ENCODE measurements around the gene DNASE1L3. TPM values are rescaled to one million over a fixed set of nuclear protein-coding genes. Genes with fewer than 3 reads are reported as not detected.

Gene DNASE1L3
- total and polyA plus RNA-seq, 4 donors, result 76.1 to 201 (median 128) TPM

GRCh38 chr3:58209933-58210332 lies 839 bp downstream of the DNASE1L3 start:
- Histone ChIP-seq H3K4me1 (ENCODE audit: control insufficient read depth in 4 of 4, insufficient read depth in 4 of 4, low read length in 3 of 4) (peaks cover 4 to 24% (median 17%) of the 10 kb centered on the region in 4 donors), H3K4me3 (ENCODE audit: low read depth in 1 of 3, low read length in 3 of 3) (peak overlapping the region in 2 of 3 donors; percentile 22 to 30), H3K36me3 (ENCODE audit: control insufficient read depth in 4 of 4, insufficient read depth in 3 of 4, low read depth in 1 of 4, low read length in 3 of 4) (no peaks in the 10 kb centered on the region), H3K9me3 (ENCODE audit: control insufficient read depth in 4 of 4, low read length in 3 of 4) (no peaks in the 10 kb centered on the region), H3K27me3 (ENCODE audit: control insufficient read depth in 4 of 4, insufficient read depth in 4 of 4, low read length in 3 of 4) (no peaks in the 10 kb centered on the region), H3K27ac (ENCODE audit: low read depth in 1 of 2, low read length in 2 of 2) (no peak overlapping the region), H3K9ac (ENCODE audit: low read depth in 1 of 2, low read length in 2 of 2) (peak overlapping the region in 1 of 2 donors; percentile 26)
- TF ChIP-seq RXRA (IDR thresholded peaks at IDR 0.05) (no peak), SP1 (IDR thresholded peaks at IDR 0.05) (no peak), HNF4A (conservative IDR thresholded peaks at IDR 0.05) (no peak), YY1 (IDR thresholded peaks at IDR 0.05) (no peak), FOXA1 (IDR thresholded peaks at IDR 0.05) (no peak), GABPA (IDR thresholded peaks at IDR 0.05 in 1 of 2, conservative IDR thresholded peaks at IDR 0.05 in 1 of 2) (no peak), TAF1 (conservative IDR thresholded peaks at IDR 0.05) (no peak), FOXA2 (IDR thresholded peaks at IDR 0.05) (no peak), ATF3 (IDR thresholded peaks at IDR 0.05) (no peak), ZBTB33 (IDR thresholded peaks at IDR 0.05) (no peak), NR2F2 (IDR thresholded peaks at IDR 0.05) (no peak), MAX (IDR thresholded peaks at IDR 0.05) (no peak), REST (IDR thresholded peaks at IDR 0.05) (no peak), CTCF (IDR thresholded peaks at IDR 0.05; ENCODE audit: low read depth, low read length, missing input control) (no peak), JUND (IDR thresholded peaks at IDR 0.05) (no peak), EGR1 (IDR thresholded peaks at IDR 0.05; ENCODE audit: low read depth in 2 of 2) (no peak), RAD21 (IDR thresholded peaks at IDR 0.05) (no peak)
- WGBS, result 56% methylated on average over 3 of the region's 3 CpGs
- DNase-seq (ENCODE audit: low spot score), result no peak
